SJCRH30 (cell line): Measurements from ENCODE around the gene ZNF681. TPM values are rescaled to one million over a fixed set of nuclear protein-coding genes. Genes with fewer than 3 reads are reported as not detected.
"Not testable (repeated sequence)": the region's sequence is repeated elsewhere in the genome, so short reads cannot be mapped to it uniquely, and the experiment has no call there.

Experiments
- DNase-seq, 2 experiments: peaks; one replicate each; pipeline ENCODE4 v3.0.0-alpha.2; 2015 to 2020
- H3K27ac ChIP-seq: fragments of 250-450 bp; sonication (Bioruptor Pico); 2 replicates; pipeline ENCODE4 v1.5.1; 2020; ENCODE audit warnings: mild to moderate bottlenecking, moderate library complexity
- H3K27me3 ChIP-seq: fragments of 250-450 bp; sonication (Bioruptor Pico); 2 replicates; pipeline ENCODE4 v1.5.1; 2020; ENCODE audit warnings: mild to moderate bottlenecking, moderate library complexity
- H3K36me3 ChIP-seq: fragments of 250-450 bp; sonication (Bioruptor Pico); 2 replicates; pipeline ENCODE4 v1.5.1; 2020; ENCODE audit warnings: mild to moderate bottlenecking, moderate library complexity
- H3K4me1 ChIP-seq: fragments of 250-450 bp; sonication (Bioruptor Pico); 2 replicates; pipeline ENCODE4 v1.5.1; 2020; ENCODE audit warnings: mild to moderate bottlenecking, moderate library complexity
- H3K4me3 ChIP-seq: fragments of 250-450 bp; sonication (Bioruptor Pico); 2 replicates; pipeline ENCODE4 v1.5.1; 2020; ENCODE audit warnings: mild to moderate bottlenecking, moderate library complexity
- H3K9me3 ChIP-seq: fragments of 250-450 bp; sonication (Bioruptor Pico); replicated peaks from 2 replicates; pipeline ENCODE4 v1.5.1; 2020; ENCODE audit warnings: mild to moderate bottlenecking, moderate library complexity
- total RNA-seq: library from RNA; depleted of rRNA; stranded (reverse); fragments of >200 nt; shearing (Covaris generic); gene quantifications from 2 replicates; pipeline ENCODE4 v1.2.3, GENCODE V29; 2014

ZNF681 gene
- total RNA-seq, 1 experiment from 2014 or later: 9.2 TPM

- DNase-seq: no peak
- no peak overlapping the region for H3K27ac ChIP-seq
- H3K27me3 ChIP-seq: no peaks in the 10 kb centered on the region
- no peaks in the 10 kb centered on the region for H3K9me3 ChIP-seq
- no peaks in the 10 kb centered on the region for H3K4me1 ChIP-seq
- H3K36me3 ChIP-seq: peaks cover 14% of the 10 kb centered on the region; the same call in 1 of the 2 replicates
- no peak overlapping the region for H3K4me3 ChIP-seq
Observed at GRCh38 chr19:23784274-23784673, 25.6 kb upstream of the ZNF681 start.

GRCh38 chr19:23783636-23784035, 24.9 kb upstream of the ZNF681 start:
- H3K27ac ChIP-seq: no peak overlapping the region
- no peak for DNase-seq
- no peaks in the 10 kb centered on the region for H3K9me3 ChIP-seq
- no peaks in the 10 kb centered on the region for H3K4me1 ChIP-seq
- H3K27me3 ChIP-seq: no peaks in the 10 kb centered on the region
- peaks cover 15% of the 10 kb centered on the region; the same call in 1 of the 2 replicates for H3K36me3 ChIP-seq
- no peak overlapping the region for H3K4me3 ChIP-seq

- Histone ChIP-seq H3K9me3 (no peaks in the 10 kb centered on the region), H3K27me3 (no peaks in the 10 kb centered on the region), H3K27ac (no peak overlapping the region), H3K4me3 (no peak overlapping the region), H3K4me1 (no peaks in the 10 kb centered on the region), H3K36me3 (peaks cover 13% of the 10 kb centered on the region; the same call in 1 of the 2 replicates)
- no peak for DNase-seq
Observed at GRCh38 chr19:23779645-23780044, 21.0 kb upstream of the ZNF681 start.

GRCh38 chr19:23778566-23778965, 19.9 kb upstream of the ZNF681 start:
- no peak for DNase-seq
- H3K4me1 ChIP-seq: no peaks in the 10 kb centered on the region
- no peak overlapping the region for H3K4me3 ChIP-seq
- H3K27ac ChIP-seq: no peak overlapping the region
- peaks cover 13% of the 10 kb centered on the region; the same call in 1 of the 2 replicates for H3K36me3 ChIP-seq
- H3K27me3 ChIP-seq: no peaks in the 10 kb centered on the region
- H3K9me3 ChIP-seq: no peaks in the 10 kb centered on the region

- not testable (repeated sequence) for H3K4me1 ChIP-seq, H3K27ac ChIP-seq, H3K9me3 ChIP-seq, DNase-seq, H3K4me3 ChIP-seq, H3K27me3 ChIP-seq
- H3K36me3 ChIP-seq: peaks cover 11% of the 10 kb centered on the region; the same call in 1 of the 2 replicates
Observed at GRCh38 chr19:23778036-23778435, 19.3 kb upstream of the ZNF681 start.

GRCh38 chr19:23777216-23777615, 18.5 kb upstream of the ZNF681 start:
- H3K27me3 ChIP-seq: no peaks in the 10 kb centered on the region
- peaks cover 10% of the 10 kb centered on the region; the same call in 1 of the 2 replicates for H3K36me3 ChIP-seq
- no peak overlapping the region for H3K27ac ChIP-seq
- no peak overlapping the region for H3K4me3 ChIP-seq
- no peak for DNase-seq
- no peaks in the 10 kb centered on the region for H3K9me3 ChIP-seq
- H3K4me1 ChIP-seq: no peaks in the 10 kb centered on the region

GRCh38 chr19:23776507-23777205, 18.0 kb upstream of the ZNF681 start:
- Histone ChIP-seq H3K27me3 (no peaks in the 10 kb centered on the region), H3K4me1 (no peaks in the 10 kb centered on the region), H3K27ac (no peak overlapping the region), H3K4me3 (no peak overlapping the region), H3K9me3 (no peaks in the 10 kb centered on the region), H3K36me3 (peaks cover 10% of the 10 kb centered on the region; the same call in 1 of the 2 replicates)
- no peak for DNase-seq

GRCh38 chr19:23774524-23774971, 15.9 kb upstream of the ZNF681 start:
- H3K27me3 ChIP-seq: no peaks in the 10 kb centered on the region
- H3K4me1 ChIP-seq: no peaks in the 10 kb centered on the region
- no peaks in the 10 kb centered on the region; the same call in 1 of the 2 replicates for H3K9me3 ChIP-seq
- DNase-seq: no peak
- H3K27ac ChIP-seq: no peak overlapping the region
- no peak overlapping the region for H3K4me3 ChIP-seq
- peaks cover 4% of the 10 kb centered on the region; the same call in 1 of the 2 replicates for H3K36me3 ChIP-seq

GRCh38 chr19:23774106-23774505, 15.4 kb upstream of the ZNF681 start:
- Histone ChIP-seq H3K4me1 (no peaks in the 10 kb centered on the region), H3K4me3 (no peak overlapping the region), H3K27ac (no peak overlapping the region), H3K27me3 (no peaks in the 10 kb centered on the region), H3K36me3 (no peaks in the 10 kb centered on the region; the same call in 1 of the 2 replicates), H3K9me3 (no peaks in the 10 kb centered on the region; the same call in 1 of the 2 replicates)
- DNase-seq: no peak

- DNase-seq: no peak
- H3K4me1 ChIP-seq: no peaks in the 10 kb centered on the region
- no peaks in the 10 kb centered on the region; the same call in 1 of the 2 replicates for H3K9me3 ChIP-seq
- no peak overlapping the region for H3K27ac ChIP-seq
- no peak overlapping the region for H3K4me3 ChIP-seq
- H3K27me3 ChIP-seq: no peaks in the 10 kb centered on the region
- no peaks in the 10 kb centered on the region; the same call in 1 of the 2 replicates for H3K36me3 ChIP-seq
Observed at GRCh38 chr19:23772675-23773063, 14.0 kb upstream of the ZNF681 start.

- H3K27ac ChIP-seq: no peak overlapping the region
- no peak for DNase-seq
Observed at GRCh38 chr19:23771761-23772674, 13.3 kb upstream of the ZNF681 start.

GRCh38 chr19:23771316-23771715, 12.6 kb upstream of the ZNF681 start:
- no peaks in the 10 kb centered on the region for H3K27me3 ChIP-seq
- no peaks in the 10 kb centered on the region; the same call in 1 of the 2 replicates for H3K36me3 ChIP-seq
- no peaks in the 10 kb centered on the region for H3K4me1 ChIP-seq
- no peaks in the 10 kb centered on the region; the same call in 1 of the 2 replicates for H3K9me3 ChIP-seq
- H3K27ac ChIP-seq: no peak overlapping the region
- DNase-seq: no peak
- H3K4me3 ChIP-seq: no peak overlapping the region

More at GRCh38 chr19:23771761-23772674, 13.3 kb upstream of the ZNF681 start:
- no peaks in the 10 kb centered on the region; the same call in 1 of the 2 replicates for H3K36me3 ChIP-seq
- no peak overlapping the region for H3K4me3 ChIP-seq
- no peaks in the 10 kb centered on the region for H3K4me1 ChIP-seq
- H3K9me3 ChIP-seq: no peaks in the 10 kb centered on the region; the same call in 1 of the 2 replicates
- no peaks in the 10 kb centered on the region for H3K27me3 ChIP-seq

- Histone ChIP-seq H3K27me3 (no peaks in the 10 kb centered on the region), H3K4me1 (no peaks in the 10 kb centered on the region), H3K27ac (no peak overlapping the region), H3K9me3 (no peaks in the 10 kb centered on the region; the same call in 1 of the 2 replicates), H3K4me3 (no peak overlapping the region), H3K36me3 (no peaks in the 10 kb centered on the region; the same call in 1 of the 2 replicates)
- no peak for DNase-seq
Observed at GRCh38 chr19:23770672-23771250, 12.1 kb upstream of the ZNF681 start.

GRCh38 chr19:23769691-23770468, 11.2 kb upstream of the ZNF681 start:
- H3K4me1 ChIP-seq: no peaks in the 10 kb centered on the region
- no peaks in the 10 kb centered on the region; the same call in 1 of the 2 replicates for H3K9me3 ChIP-seq
- H3K4me3 ChIP-seq: no peak overlapping the region
- DNase-seq: no peak
- no peak overlapping the region for H3K27ac ChIP-seq
- no peaks in the 10 kb centered on the region; the same call in 1 of the 2 replicates for H3K36me3 ChIP-seq
- no peaks in the 10 kb centered on the region for H3K27me3 ChIP-seq
